HEK293 (cell line): ENCODE data around the gene CDC5L.

Source experiments
- CTCF ChIA-PET: fragments of 350-600 bp; formaldehyde crosslinking; extraction: SDS; loops from one replicate; lab custom pipeline; 2021; ENCODE audit warnings: antibody characterized with exemption; lab: Yijun Ruan, JAX
- POLR2A ChIA-PET: fragments of 300-600 bp; formaldehyde crosslinking; extraction: SDS; loops from one replicate; lab custom pipeline; 2020; ENCODE audit warnings: antibody characterized with exemption, inconsistent platforms; lab: Yijun Ruan, JAX
- H3K27ac ChIP-seq: fragments of 200-500 bp; sonication (Bioruptor generic); 2 replicates; pipeline ENCODE4 v1.5.1; 2014; ENCODE audit warnings: low read depth, low read length, control low read depth, inconsistent platforms; ENCODE audit errors: extremely low read depth
- H3K36me3 ChIP-seq, 2 experiments: fragments of 200-500 bp in 1 of 2; sonication (Bioruptor generic) in 1 of 2; 1 replicate in 1 of 2; 2 replicates in 1 of 2; pipeline ENCODE4 v1.5.1; 2014 to 2017; ENCODE audit warnings: inconsistent platforms in 2 of 2, low read length in 2 of 2; ENCODE audit not compliant: control insufficient read depth in 2 of 2, insufficient read depth in 1 of 2
- H3K4me1 ChIP-seq: fragments of 200-500 bp; sonication (Bioruptor generic); 2 replicates; pipeline ENCODE4 v1.5.1; 2014; ENCODE audit warnings: mild to moderate bottlenecking, low read length, inconsistent platforms; ENCODE audit not compliant: control insufficient read depth, insufficient read depth
- H3K4me3 ChIP-seq: 2 replicates; pipeline ENCODE4 v1.5.1; 2011; ENCODE audit warnings: low read depth, mild to moderate bottlenecking, control low read depth, low read length, moderate library complexity
- H3K9me3 ChIP-seq: fragments of 200-500 bp; sonication (Bioruptor generic); 2 replicates; pipeline ENCODE4 v1.5.1; 2014; ENCODE audit warnings: low read depth, low read length, inconsistent platforms; ENCODE audit not compliant: control insufficient read depth, insufficient read depth
- CTCF ChIP-seq: fragments of 450-650 bp; formaldehyde crosslinking; IDR thresholded peaks from 2 replicates; pipeline ENCODE4 v1.5.1; 2016; ENCODE audit warnings: missing biosample characterization, missing genetic modification characterization
- FEZF1 ChIP-seq: fragments of 450-650 bp; formaldehyde crosslinking; IDR thresholded peaks from 2 replicates; pipeline ENCODE4 v1.5.1; 2016; ENCODE audit warnings: missing biosample characterization, missing genetic modification characterization
- GLIS1 ChIP-seq: fragments of 450-650 bp; formaldehyde crosslinking; IDR thresholded peaks from 2 replicates; pipeline ENCODE4 v1.5.1; 2016; ENCODE audit warnings: missing biosample characterization, missing genetic modification characterization
- ZBTB48 ChIP-seq: fragments of 450-650 bp; formaldehyde crosslinking; IDR thresholded peaks from 2 replicates; pipeline ENCODE4 v1.5.1; 2016; ENCODE audit warnings: missing biosample characterization, missing genetic modification characterization
- ZEB2 ChIP-seq: fragments of 450-650 bp; formaldehyde crosslinking; IDR thresholded peaks from 2 replicates; pipeline ENCODE4 v1.5.1; 2016; ENCODE audit warnings: missing biosample characterization, missing genetic modification characterization
- ZFP69B ChIP-seq: fragments of 450-650 bp; formaldehyde crosslinking; IDR thresholded peaks from 2 replicates; pipeline ENCODE4 v1.5.1; 2016; ENCODE audit warnings: missing biosample characterization, missing genetic modification characterization
- ZNF133 ChIP-seq: fragments of 450-650 bp; formaldehyde crosslinking; IDR thresholded peaks from 2 replicates; pipeline ENCODE4 v1.5.1; 2016; ENCODE audit warnings: missing biosample characterization, missing genetic modification characterization
- ZNF211 ChIP-seq: fragments of 450-650 bp; formaldehyde crosslinking; IDR thresholded peaks from 2 replicates; pipeline ENCODE4 v1.5.1; 2016; ENCODE audit warnings: low read depth, missing biosample characterization, missing genetic modification characterization
- ZNF214 ChIP-seq: fragments of 450-650 bp; formaldehyde crosslinking; IDR thresholded peaks from 2 replicates; pipeline ENCODE4 v1.5.1; 2017; ENCODE audit warnings: missing biosample characterization, mild to moderate bottlenecking, missing genetic modification characterization, borderline replicate concordance
- ZNF335 ChIP-seq: fragments of 450-650 bp; formaldehyde crosslinking; conservative IDR thresholded peaks from 2 replicates; pipeline ENCODE4 v1.5.1; 2016; ENCODE audit warnings: missing biosample characterization, missing genetic modification characterization
- ZNF473 ChIP-seq: fragments of 450-650 bp; formaldehyde crosslinking; IDR thresholded peaks from 2 replicates; pipeline ENCODE4 v1.5.1; 2017; ENCODE audit warnings: missing biosample characterization, missing genetic modification characterization
- ZNF48 ChIP-seq: fragments of 450-650 bp; formaldehyde crosslinking; IDR thresholded peaks from 2 replicates; pipeline ENCODE4 v1.5.1; 2016; ENCODE audit warnings: missing biosample characterization, missing genetic modification characterization
- ZNF544 ChIP-seq: fragments of 450-650 bp; formaldehyde crosslinking; IDR thresholded peaks from 2 replicates; pipeline ENCODE4 v1.5.0; 2017; ENCODE audit warnings: missing biosample characterization, missing genetic modification characterization
- ZNF585B ChIP-seq: fragments of 450-650 bp; formaldehyde crosslinking; IDR thresholded peaks from 2 replicates; pipeline ENCODE4 v1.5.1; 2016; ENCODE audit warnings: missing biosample characterization, missing genetic modification characterization
- ZNF639 ChIP-seq: fragments of 450-650 bp; formaldehyde crosslinking; IDR thresholded peaks from 2 replicates; pipeline ENCODE4 v1.5.1; 2016; ENCODE audit warnings: missing biosample characterization, missing genetic modification characterization
- ZNF692 ChIP-seq: fragments of 450-650 bp; formaldehyde crosslinking; IDR thresholded peaks from 2 replicates; pipeline ENCODE4 v1.5.1; 2016; ENCODE audit warnings: missing biosample characterization, missing genetic modification characterization
- ZNF701 ChIP-seq: fragments of 450-650 bp; formaldehyde crosslinking; IDR thresholded peaks from 2 replicates; pipeline ENCODE4 v1.5.1; 2016; ENCODE audit warnings: missing biosample characterization, missing genetic modification characterization
- ZXDB ChIP-seq: fragments of 450-650 bp; formaldehyde crosslinking; IDR thresholded peaks from 2 replicates; pipeline ENCODE4 v1.5.1; 2016; ENCODE audit warnings: missing biosample characterization, missing genetic modification characterization
- TF ChIP-seq, protein P1 (sequence below): fragments of 450-650 bp; IDR thresholded peaks from 2 replicates; pipeline ENCODE4 v1.5.1; 2018; ENCODE audit warnings: missing biosample characterization, missing genetic modification characterization
- TF ChIP-seq, protein P2 (sequence below): fragments of 450-650 bp; formaldehyde crosslinking; optimal IDR thresholded peaks from 2 replicates; pipeline ENCODE3; 2016; ENCODE audit warnings: missing biosample characterization, mild to moderate bottlenecking, missing genetic modification characterization
- TF ChIP-seq, protein P3 (sequence below): fragments of 450-650 bp; formaldehyde crosslinking; IDR thresholded peaks from 2 replicates; pipeline ENCODE4 v1.5.1; 2017; ENCODE audit warnings: missing biosample characterization, missing genetic modification characterization

The CDC5L gene

DNA sequence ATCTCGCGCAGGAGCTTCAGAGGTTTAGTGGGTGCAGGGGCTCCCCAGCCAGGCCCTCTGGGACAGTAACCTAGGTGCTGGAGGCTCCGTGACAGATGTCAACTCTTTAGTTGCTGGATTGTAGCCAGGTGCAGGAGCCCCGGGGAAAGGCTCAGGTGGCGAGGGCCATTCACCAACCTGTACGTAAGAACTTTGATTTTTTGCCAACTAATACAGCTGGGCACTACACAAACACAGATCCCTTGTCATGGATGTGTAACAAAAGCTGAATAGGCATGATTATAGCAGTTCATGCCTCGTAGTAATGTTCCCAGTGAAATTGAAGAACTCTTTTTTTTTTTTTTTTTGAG, 82.6 kb downstream of the CDC5L start:
- POLR2A ChIA-PET: interaction anchor here (0.7 to 1.6 kb wide), 3 partner anchors 14 to 1635 kb away, joined by 4 to 7 read pairs (median 5); no protein-coding TSS in a partner anchor
- no peaks in the 10 kb centered on the region for H3K4me1 ChIP-seq
- no peak overlapping the region for H3K27ac ChIP-seq
- H3K9me3 ChIP-seq: no peaks in the 10 kb centered on the region
- no peak overlapping the region for H3K4me3 ChIP-seq
- TF ChIP-seq ZNF214 (tag by site-specific recombination) (no peak), ZBTB48 (tag by site-specific recombination) (0 out of 2 replicates have a peak, but pooled peaks have one; percentile 40), GLIS1 (tag by site-specific recombination) (no peak), CTCF (tag by site-specific recombination) (0 out of 2 replicates have a peak, but pooled peaks have one; percentile 4), ZNF473 (tag by site-specific recombination) (no peak), ZNF335 (no peak), ZFP69B (tag by site-specific recombination) (no peak), ZNF544 (tag by site-specific recombination) (no peak), ZNF692 (tag by site-specific recombination) (0 out of 2 replicates have a peak, but pooled peaks have one; percentile 2), ZNF211 (tag by site-specific recombination) (no peak), ZNF48 (tag by site-specific recombination) (no peak), ZNF133 (no peak), ZXDB (tag by site-specific recombination) (no peak), ZEB2 (tag by site-specific recombination) (peak; percentile 1; the same call in 1 of the 2 replicates), ZNF585B (tag by site-specific recombination) (no peak), ZNF701 (tag by site-specific recombination) (no peak)
- TF ChIP-seq, protein P1, sequence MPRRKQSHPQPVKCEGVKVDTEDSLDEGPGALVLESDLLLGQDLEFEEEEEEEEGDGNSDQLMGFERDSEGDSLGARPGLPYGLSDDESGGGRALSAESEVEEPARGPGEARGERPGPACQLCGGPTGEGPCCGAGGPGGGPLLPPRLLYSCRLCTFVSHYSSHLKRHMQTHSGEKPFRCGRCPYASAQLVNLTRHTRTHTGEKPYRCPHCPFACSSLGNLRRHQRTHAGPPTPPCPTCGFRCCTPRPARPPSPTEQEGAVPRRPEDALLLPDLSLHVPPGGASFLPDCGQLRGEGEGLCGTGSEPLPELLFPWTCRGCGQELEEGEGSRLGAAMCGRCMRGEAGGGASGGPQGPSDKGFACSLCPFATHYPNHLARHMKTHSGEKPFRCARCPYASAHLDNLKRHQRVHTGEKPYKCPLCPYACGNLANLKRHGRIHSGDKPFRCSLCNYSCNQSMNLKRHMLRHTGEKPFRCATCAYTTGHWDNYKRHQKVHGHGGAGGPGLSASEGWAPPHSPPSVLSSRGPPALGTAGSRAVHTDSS (tag by site-specific recombination): no peak
- TF ChIP-seq, protein P2, sequence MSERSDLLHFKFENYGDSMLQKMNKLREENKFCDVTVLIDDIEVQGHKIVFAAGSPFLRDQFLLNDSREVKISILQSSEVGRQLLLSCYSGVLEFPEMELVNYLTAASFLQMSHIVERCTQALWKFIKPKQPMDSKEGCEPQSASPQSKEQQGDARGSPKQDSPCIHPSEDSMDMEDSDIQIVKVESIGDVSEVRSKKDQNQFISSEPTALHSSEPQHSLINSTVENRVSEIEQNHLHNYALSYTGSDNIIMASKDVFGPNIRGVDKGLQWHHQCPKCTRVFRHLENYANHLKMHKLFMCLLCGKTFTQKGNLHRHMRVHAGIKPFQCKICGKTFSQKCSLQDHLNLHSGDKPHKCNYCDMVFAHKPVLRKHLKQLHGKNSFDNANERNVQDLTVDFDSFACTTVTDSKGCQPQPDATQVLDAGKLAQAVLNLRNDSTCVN: no peak
- TF ChIP-seq, all 188 proteins: peak for 4
- no peaks in the 10 kb centered on the region for H3K36me3 ChIP-seq
- CTCF ChIA-PET: interaction anchor here (0.5 to 7.2 kb wide), 44 partner anchors 10 to 1913 kb away, joined by 3 to 87 read pairs (median 4); no protein-coding TSS in a partner anchor

DNA sequence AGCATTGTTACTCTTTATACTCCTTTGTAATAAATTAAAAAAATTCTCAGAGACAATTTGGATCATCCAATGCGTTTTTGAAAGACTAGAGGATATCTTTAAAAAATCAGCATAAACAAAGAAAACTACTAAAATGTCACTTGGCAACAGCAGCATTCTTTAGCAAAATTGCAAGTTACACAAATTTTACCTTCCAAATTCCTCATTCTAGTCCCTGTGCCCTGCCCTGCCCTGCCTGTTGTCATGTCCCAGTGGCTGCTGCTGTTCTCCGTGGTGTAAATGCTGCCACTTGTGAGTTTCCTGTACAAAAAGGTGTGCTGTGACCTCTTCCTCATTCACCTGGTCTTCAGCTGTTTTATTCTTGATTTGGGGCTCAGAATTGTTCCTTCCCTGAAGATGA, 83.2 kb downstream of the CDC5L start:
- POLR2A ChIA-PET: interaction anchor here (0.7 kb wide), 1 partner anchor 1634 kb away, joined by 4 read pairs; no protein-coding TSS in a partner anchor
- CTCF ChIA-PET: interaction anchor here (0.5 to 7.2 kb wide), 34 partner anchors 9 to 1619 kb away, joined by 3 to 87 read pairs (median 4); no protein-coding TSS in a partner anchor
- Histone ChIP-seq H3K4me3 (no peak overlapping the region), H3K36me3 (no peaks in the 10 kb centered on the region), H3K4me1 (no peaks in the 10 kb centered on the region), H3K9me3 (no peaks in the 10 kb centered on the region), H3K27ac (no peak overlapping the region)
- TF ChIP-seq ZNF335: no peak
- TF ChIP-seq, protein P3, sequence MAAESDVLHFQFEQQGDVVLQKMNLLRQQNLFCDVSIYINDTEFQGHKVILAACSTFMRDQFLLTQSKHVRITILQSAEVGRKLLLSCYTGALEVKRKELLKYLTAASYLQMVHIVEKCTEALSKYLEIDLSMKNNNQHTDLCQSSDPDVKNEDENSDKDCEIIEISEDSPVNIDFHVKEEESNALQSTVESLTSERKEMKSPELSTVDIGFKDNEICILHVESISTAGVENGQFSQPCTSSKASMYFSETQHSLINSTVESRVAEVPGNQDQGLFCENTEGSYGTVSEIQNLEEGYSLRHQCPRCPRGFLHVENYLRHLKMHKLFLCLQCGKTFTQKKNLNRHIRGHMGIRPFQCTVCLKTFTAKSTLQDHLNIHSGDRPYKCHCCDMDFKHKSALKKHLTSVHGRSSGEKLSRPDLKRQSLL (tag by site-specific recombination): no peak
- no peak for TF ChIP-seq ZNF639 (tag by site-specific recombination)
- no peak for TF ChIP-seq FEZF1
